HepG2 (cell line): ENCODE results near the gene CHPF. TPM values are rescaled to one million over a fixed set of nuclear protein-coding genes. Genes with fewer than 3 reads are reported as not detected.

Experiments
- EHMT2 ChIP-seq: fragments of 200-600 bp; sonication (generic); IDR thresholded peaks from 2 replicates; pipeline ENCODE4 v1.7.0; 2017; ENCODE audit warnings: antibody characterized with exemption, low read depth, low read length, borderline replicate concordance
- ESRRA ChIP-seq: sonication (generic); formaldehyde crosslinking; IDR thresholded peaks from 2 replicates; pipeline ENCODE4 v1.5.1; 2020; ENCODE audit warnings: mild to moderate bottlenecking, low read depth, missing genetic modification reagents
- ISL2 ChIP-seq: sonication (generic); formaldehyde crosslinking; IDR thresholded peaks from 2 replicates; pipeline ENCODE4 v1.5.0; 2020; ENCODE audit warnings: missing genetic modification reagents
- MIER2 ChIP-seq: IDR thresholded peaks from 2 replicates; pipeline ENCODE4 v1.6.1; 2016; ENCODE audit warnings: missing biosample characterization, missing genetic modification reagents
- NPAS2 ChIP-seq: sonication (generic); formaldehyde crosslinking; IDR thresholded peaks from 2 replicates; pipeline ENCODE4 v1.8.0; 2022; ENCODE audit warnings: mild to moderate bottlenecking, missing genetic modification reagents, borderline replicate concordance
- SALL2 ChIP-seq: sonication (generic); formaldehyde crosslinking; IDR thresholded peaks from 2 replicates; pipeline ENCODE4 v1.8.1; 2023; ENCODE audit warnings: mild to moderate bottlenecking, missing genetic modification reagents, inconsistent platforms
- TBX2 ChIP-seq: sonication (generic); formaldehyde crosslinking; IDR thresholded peaks from 2 replicates; pipeline ENCODE4 v1.5.0; 2020; ENCODE audit warnings: missing genetic modification reagents, mild to moderate bottlenecking, borderline replicate concordance
- TCF12 ChIP-seq, 2 experiments: fragments of 450-650 bp in 1 of 2; sonication (generic) in 1 of 2; formaldehyde crosslinking in 1 of 2; IDR thresholded peaks; 2 replicates each; pipeline versions ENCODE4 v1.6.1 to v1.8.0; 2017 to 2022; ENCODE audit warnings: antibody characterized with exemption in 1 of 2, mild to moderate bottlenecking in 1 of 2, missing genetic modification reagents in 1 of 2, moderate library complexity in 1 of 2
- ZBTB7B ChIP-seq: sonication (generic); formaldehyde crosslinking; IDR thresholded peaks from 2 replicates; pipeline ENCODE4 v1.4.0; 2020; ENCODE audit warnings: missing genetic modification reagents
- ZFP82 ChIP-seq: sonication (generic); formaldehyde crosslinking; IDR thresholded peaks from 2 replicates; pipeline ENCODE4 v1.5.1; 2020; ENCODE audit warnings: mild to moderate bottlenecking, missing genetic modification reagents, borderline replicate concordance
- ZNF253 ChIP-seq: sonication (generic); formaldehyde crosslinking; IDR thresholded peaks from 2 replicates; pipeline ENCODE4 v1.8.0; 2022; ENCODE audit warnings: mild to moderate bottlenecking, missing genetic modification reagents, borderline replicate concordance
- ZNF329 ChIP-seq: sonication (generic); formaldehyde crosslinking; IDR thresholded peaks from 2 replicates; pipeline ENCODE4 v1.9.0; 2021; ENCODE audit warnings: low read depth, mild to moderate bottlenecking, missing genetic modification reagents
- polyA plus RNA-seq, 8 experiments: library from polyadenylated mRNA; depleted of rRNA in 3 of 8; stranded (reverse) in 7 of 8; unstranded in 1 of 8; fragments of >200 nt; fragmentation: Illumina TruSeq in 4 of 8; extraction: Trizol in 4 of 8; gene quantifications; 2 replicates each; pipeline versions ENCODE4 v1.2.1 to v1.2.3, GENCODE V29; 2011 to 2016; ENCODE audit warnings: low read depth in 4 of 8, missing spikeins in 1 of 8, mixed read lengths in 1 of 8; ENCODE audit not compliant: insufficient read depth in 1 of 8
- total RNA-seq, 5 experiments: library from RNA; depleted of rRNA; stranded (reverse); fragments of >200 nt; fragmentation: Illumina TruSeq; extraction: Trizol; gene quantifications; 2 replicates each; pipeline ENCODE4 v1.2.3, GENCODE V29; 2016; ENCODE audit warnings: low read depth in 1 of 5
- TF ChIP-seq, protein P1 (sequence below): sonication (generic); formaldehyde crosslinking; conservative IDR thresholded peaks from 2 replicates; pipeline ENCODE4 v1.8.0; 2022; ENCODE audit warnings: mild to moderate bottlenecking, moderate library complexity, missing genetic modification reagents
- TF ChIP-seq, protein P2 (sequence below), 2 experiments: sonication (generic) in 1 of 2; formaldehyde crosslinking in 1 of 2; IDR thresholded peaks; 2 replicates each; pipeline versions ENCODE4 v1.5.1 to v1.6.1; 2011 to 2020; ENCODE audit warnings: borderline replicate concordance in 1 of 2, low read depth in 1 of 2, low read length in 1 of 2, mild to moderate bottlenecking in 1 of 2, missing genetic modification reagents in 1 of 2, moderate library complexity in 1 of 2
- TF ChIP-seq, protein P3 (sequence below): sonication (generic); formaldehyde crosslinking; IDR thresholded peaks from 2 replicates; pipeline ENCODE4 v1.4.0; 2020; ENCODE audit warnings: missing genetic modification reagents; ENCODE audit errors: not compliant biosample characterization
- TF ChIP-seq, protein P4 (sequence below): IDR thresholded peaks from 2 replicates; pipeline ENCODE4 v1.6.1; 2012; ENCODE audit warnings: low read depth, low read length, improper control_type of control experiment
- TF ChIP-seq, protein P5 (sequence below): IDR thresholded peaks from 2 replicates; pipeline ENCODE4 v1.6.1; 2016; ENCODE audit warnings: control low read depth
- TF ChIP-seq, protein P6 (sequence below): sonication (generic); formaldehyde crosslinking; IDR thresholded peaks from 2 replicates; pipeline ENCODE4 v1.5.0; 2020; ENCODE audit warnings: missing genetic modification reagents

Gene CHPF
- total and polyA plus RNA-seq, 2 of the 13 experiments (the other 11 are each of a cell fraction or from before 2014, with no cell fraction given) = 79.6 to 111 TPM

DNA sequence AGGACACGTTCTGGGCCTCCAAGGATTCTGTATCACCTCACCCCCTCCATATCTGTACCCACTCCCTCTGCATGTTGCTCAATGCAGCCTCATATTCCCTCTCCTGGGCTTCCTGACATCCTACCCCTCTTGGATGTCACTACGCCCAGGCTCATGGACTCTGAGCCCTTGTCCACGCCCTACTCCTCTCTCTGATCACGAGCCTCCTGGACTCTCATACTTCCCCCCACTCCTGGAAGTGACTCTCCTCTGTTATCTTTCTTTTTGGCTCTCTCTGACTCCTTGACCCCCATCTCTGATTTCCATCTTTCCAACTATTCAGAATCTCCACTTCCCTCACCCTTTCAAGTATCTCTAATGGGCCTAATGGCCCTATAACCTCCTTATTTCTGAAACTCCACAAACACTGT is 2.3 kb upstream of the CHPF start (continued):
- TF ChIP-seq ZBTB7B = peak; percentile 55; the same call in 1 of the 2 replicates
- no peak for TF ChIP-seq ISL2 (CRISPR knock-in tag)
- TF ChIP-seq ZNF329 (CRISPR knock-in tag) = no peak
- TF ChIP-seq, protein P1, sequence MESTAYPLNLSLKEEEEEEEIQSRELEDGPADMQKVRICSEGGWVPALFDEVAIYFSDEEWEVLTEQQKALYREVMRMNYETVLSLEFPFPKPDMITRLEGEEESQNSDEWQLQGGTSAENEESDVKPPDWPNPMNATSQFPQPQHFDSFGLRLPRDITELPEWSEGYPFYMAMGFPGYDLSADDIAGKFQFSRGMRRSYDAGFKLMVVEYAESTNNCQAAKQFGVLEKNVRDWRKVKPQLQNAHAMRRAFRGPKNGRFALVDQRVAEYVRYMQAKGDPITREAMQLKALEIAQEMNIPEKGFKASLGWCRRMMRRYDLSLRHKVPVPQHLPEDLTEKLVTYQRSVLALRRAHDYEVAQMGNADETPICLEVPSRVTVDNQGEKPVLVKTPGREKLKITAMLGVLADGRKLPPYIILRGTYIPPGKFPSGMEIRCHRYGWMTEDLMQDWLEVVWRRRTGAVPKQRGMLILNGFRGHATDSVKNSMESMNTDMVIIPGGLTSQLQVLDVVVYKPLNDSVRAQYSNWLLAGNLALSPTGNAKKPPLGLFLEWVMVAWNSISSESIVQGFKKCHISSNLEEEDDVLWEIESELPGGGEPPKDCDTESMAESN (CRISPR knock-in tag) = no peak
- no peak for TF ChIP-seq TCF12 (IDR thresholded peaks at IDR 0.05)
- peak; percentile 42; the same call in 1 of the 2 replicates for TF ChIP-seq TCF12 (CRISPR knock-in tag; IDR thresholded peaks at IDR 0.05)
- peak; percentile 43; the same call in 1 of the 2 replicates for TF ChIP-seq EHMT2
- TF ChIP-seq, protein P2, sequence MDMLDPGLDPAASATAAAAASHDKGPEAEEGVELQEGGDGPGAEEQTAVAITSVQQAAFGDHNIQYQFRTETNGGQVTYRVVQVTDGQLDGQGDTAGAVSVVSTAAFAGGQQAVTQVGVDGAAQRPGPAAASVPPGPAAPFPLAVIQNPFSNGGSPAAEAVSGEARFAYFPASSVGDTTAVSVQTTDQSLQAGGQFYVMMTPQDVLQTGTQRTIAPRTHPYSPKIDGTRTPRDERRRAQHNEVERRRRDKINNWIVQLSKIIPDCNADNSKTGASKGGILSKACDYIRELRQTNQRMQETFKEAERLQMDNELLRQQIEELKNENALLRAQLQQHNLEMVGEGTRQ (IDR thresholded peaks at IDR 0.05; ENCODE audit: low read depth, low read length) = no peak
- TF ChIP-seq, protein P2 (CRISPR knock-in tag; IDR thresholded peaks at IDR 0.05; ENCODE audit: borderline replicate concordance) = no peak
- TF ChIP-seq, protein P3, sequence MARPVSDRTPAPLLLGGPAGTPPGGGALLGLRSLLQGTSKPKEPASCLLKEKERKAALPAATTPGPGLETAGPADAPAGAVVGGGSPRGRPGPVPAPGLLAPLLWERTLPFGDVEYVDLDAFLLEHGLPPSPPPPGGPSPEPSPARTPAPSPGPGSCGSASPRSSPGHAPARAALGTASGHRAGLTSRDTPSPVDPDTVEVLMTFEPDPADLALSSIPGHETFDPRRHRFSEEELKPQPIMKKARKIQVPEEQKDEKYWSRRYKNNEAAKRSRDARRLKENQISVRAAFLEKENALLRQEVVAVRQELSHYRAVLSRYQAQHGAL (CRISPR knock-in tag) = no peak
- TF ChIP-seq ZFP82 = no peak
- TF ChIP-seq, protein P4, sequence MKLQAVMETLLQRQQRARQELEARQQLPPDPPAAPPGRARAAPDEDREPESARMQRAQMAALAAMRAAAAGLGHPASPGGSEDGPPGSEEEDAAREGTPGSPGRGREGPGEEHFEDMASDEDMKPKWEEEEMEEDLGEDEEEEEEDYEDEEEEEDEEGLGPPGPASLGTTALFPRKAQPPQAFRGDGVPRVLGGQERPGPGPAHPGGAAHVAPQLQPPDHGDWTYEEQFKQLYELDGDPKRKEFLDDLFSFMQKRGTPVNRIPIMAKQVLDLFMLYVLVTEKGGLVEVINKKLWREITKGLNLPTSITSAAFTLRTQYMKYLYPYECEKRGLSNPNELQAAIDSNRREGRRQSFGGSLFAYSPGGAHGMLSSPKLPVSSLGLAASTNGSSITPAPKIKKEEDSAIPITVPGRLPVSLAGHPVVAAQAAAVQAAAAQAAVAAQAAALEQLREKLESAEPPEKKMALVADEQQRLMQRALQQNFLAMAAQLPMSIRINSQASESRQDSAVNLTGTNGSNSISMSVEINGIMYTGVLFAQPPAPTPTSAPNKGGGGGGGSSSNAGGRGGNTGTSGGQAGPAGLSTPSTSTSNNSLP = no peak; the same call in 1 of the 2 replicates
- peak; percentile 92 for TF ChIP-seq MIER2 (CRISPR knock-in tag)
- TF ChIP-seq ZNF253 (CRISPR knock-in tag) = no peak
- no peak for TF ChIP-seq NPAS2 (CRISPR knock-in tag)
- TF ChIP-seq, protein P5, sequence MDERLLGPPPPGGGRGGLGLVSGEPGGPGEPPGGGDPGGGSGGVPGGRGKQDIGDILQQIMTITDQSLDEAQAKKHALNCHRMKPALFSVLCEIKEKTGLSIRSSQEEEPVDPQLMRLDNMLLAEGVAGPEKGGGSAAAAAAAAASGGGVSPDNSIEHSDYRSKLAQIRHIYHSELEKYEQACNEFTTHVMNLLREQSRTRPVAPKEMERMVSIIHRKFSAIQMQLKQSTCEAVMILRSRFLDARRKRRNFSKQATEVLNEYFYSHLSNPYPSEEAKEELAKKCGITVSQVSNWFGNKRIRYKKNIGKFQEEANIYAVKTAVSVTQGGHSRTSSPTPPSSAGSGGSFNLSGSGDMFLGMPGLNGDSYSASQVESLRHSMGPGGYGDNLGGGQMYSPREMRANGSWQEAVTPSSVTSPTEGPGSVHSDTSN (CRISPR knock-in tag) = no peak
- peak; percentile 78 for TF ChIP-seq ESRRA
- TF ChIP-seq SALL2 (CRISPR knock-in tag) = no peak
- TF ChIP-seq TBX2 = peak; percentile 36; the same call in 1 of the 2 replicates
- TF ChIP-seq, protein P6, sequence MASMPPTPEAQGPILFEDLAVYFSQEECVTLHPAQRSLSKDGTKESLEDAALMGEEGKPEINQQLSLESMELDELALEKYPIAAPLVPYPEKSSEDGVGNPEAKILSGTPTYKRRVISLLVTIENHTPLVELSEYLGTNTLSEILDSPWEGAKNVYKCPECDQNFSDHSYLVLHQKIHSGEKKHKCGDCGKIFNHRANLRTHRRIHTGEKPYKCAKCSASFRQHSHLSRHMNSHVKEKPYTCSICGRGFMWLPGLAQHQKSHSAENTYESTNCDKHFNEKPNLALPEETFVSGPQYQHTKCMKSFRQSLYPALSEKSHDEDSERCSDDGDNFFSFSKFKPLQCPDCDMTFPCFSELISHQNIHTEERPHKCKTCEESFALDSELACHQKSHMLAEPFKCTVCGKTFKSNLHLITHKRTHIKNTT = no peak
